HEK293 (cell line): ENCODE data around the gene OSBPL10.
"Not testable (repeated sequence)": the region's sequence is repeated elsewhere in the genome, so short reads cannot be mapped to it uniquely, and the experiment has no call there.

ENCODE experiments used
- CTCF ChIA-PET: fragments of 350-600 bp; formaldehyde crosslinking; extraction: SDS; loops from one replicate; lab custom pipeline; 2021; ENCODE audit warnings: antibody characterized with exemption; lab: Yijun Ruan, JAX
- POLR2A ChIA-PET: fragments of 300-600 bp; formaldehyde crosslinking; extraction: SDS; loops from one replicate; lab custom pipeline; 2020; ENCODE audit warnings: antibody characterized with exemption, inconsistent platforms; lab: Yijun Ruan, JAX
- H3K27ac ChIP-seq: fragments of 200-500 bp; sonication (Bioruptor generic); 2 replicates; pipeline ENCODE4 v1.5.1; 2014; ENCODE audit warnings: low read depth, low read length, control low read depth, inconsistent platforms; ENCODE audit errors: extremely low read depth
- H3K36me3 ChIP-seq, 2 experiments: fragments of 200-500 bp in 1 of 2; sonication (Bioruptor generic) in 1 of 2; 1 replicate in 1 of 2; 2 replicates in 1 of 2; pipeline ENCODE4 v1.5.1; 2014 to 2017; ENCODE audit warnings: inconsistent platforms in 2 of 2, low read length in 2 of 2; ENCODE audit not compliant: control insufficient read depth in 2 of 2, insufficient read depth in 1 of 2
- H3K4me1 ChIP-seq: fragments of 200-500 bp; sonication (Bioruptor generic); 2 replicates; pipeline ENCODE4 v1.5.1; 2014; ENCODE audit warnings: mild to moderate bottlenecking, low read length, inconsistent platforms; ENCODE audit not compliant: control insufficient read depth, insufficient read depth
- H3K4me3 ChIP-seq: 2 replicates; pipeline ENCODE4 v1.5.1; 2011; ENCODE audit warnings: low read depth, mild to moderate bottlenecking, control low read depth, low read length, moderate library complexity
- H3K9me3 ChIP-seq: fragments of 200-500 bp; sonication (Bioruptor generic); 2 replicates; pipeline ENCODE4 v1.5.1; 2014; ENCODE audit warnings: low read depth, low read length, inconsistent platforms; ENCODE audit not compliant: control insufficient read depth, insufficient read depth
- BCL6B ChIP-seq: fragments of 450-650 bp; formaldehyde crosslinking; IDR thresholded peaks from 2 replicates; pipeline ENCODE4 v1.5.1; 2017; ENCODE audit warnings: missing biosample characterization, missing genetic modification characterization
- FEZF1 ChIP-seq: fragments of 450-650 bp; formaldehyde crosslinking; IDR thresholded peaks from 2 replicates; pipeline ENCODE4 v1.5.1; 2016; ENCODE audit warnings: missing biosample characterization, missing genetic modification characterization
- GFI1B ChIP-seq: fragments of 450-650 bp; formaldehyde crosslinking; IDR thresholded peaks from 2 replicates; pipeline ENCODE4 v1.5.1; 2016; ENCODE audit warnings: missing biosample characterization, missing genetic modification characterization
- IKZF3 ChIP-seq: fragments of 450-650 bp; IDR thresholded peaks from 2 replicates; pipeline ENCODE4 v1.5.0; 2018; ENCODE audit warnings: missing biosample characterization, mild to moderate bottlenecking, missing genetic modification characterization, moderate library complexity
- INSM2 ChIP-seq: fragments of 450-650 bp; formaldehyde crosslinking; IDR thresholded peaks from 2 replicates; pipeline ENCODE4 v1.5.1; 2016; ENCODE audit warnings: missing biosample characterization, missing genetic modification characterization
- KLF1 ChIP-seq: fragments of 450-650 bp; formaldehyde crosslinking; IDR thresholded peaks from 2 replicates; pipeline ENCODE4 v1.5.1; 2016; ENCODE audit warnings: missing biosample characterization, missing genetic modification characterization
- SETDB1 ChIP-seq: IDR thresholded peaks from one replicate; pipeline ENCODE4 v1.6.1; 2017; ENCODE audit warnings: mild to moderate bottlenecking, low read length, moderate library complexity, mixed read lengths; ENCODE audit not compliant: insufficient read length
- TRIM28 ChIP-seq: IDR thresholded peaks from 2 replicates; pipeline ENCODE4 v1.6.1; 2011; ENCODE audit warnings: low read length, control low read depth, borderline replicate concordance
- YY2 ChIP-seq: fragments of 450-650 bp; formaldehyde crosslinking; IDR thresholded peaks from 2 replicates; pipeline ENCODE4 v1.5.1; 2016; ENCODE audit warnings: missing biosample characterization, missing genetic modification characterization
- ZBTB11 ChIP-seq: fragments of 450-650 bp; formaldehyde crosslinking; conservative IDR thresholded peaks from 2 replicates; pipeline ENCODE4 v1.5.1; 2016; ENCODE audit warnings: low read depth, missing biosample characterization, missing genetic modification characterization
- ZNF174 ChIP-seq: fragments of 450-650 bp; formaldehyde crosslinking; IDR thresholded peaks from 2 replicates; pipeline ENCODE4 v1.5.0; 2017; ENCODE audit warnings: missing biosample characterization, mild to moderate bottlenecking, missing genetic modification characterization
- ZNF19 ChIP-seq: fragments of 450-650 bp; formaldehyde crosslinking; IDR thresholded peaks from 2 replicates; pipeline ENCODE4; 2016; ENCODE audit warnings: missing biosample characterization, missing genetic modification characterization, low read depth
- ZNF202 ChIP-seq: fragments of 450-650 bp; formaldehyde crosslinking; IDR thresholded peaks from 2 replicates; pipeline ENCODE4 v1.5.1; 2016; ENCODE audit warnings: missing biosample characterization, missing genetic modification characterization, borderline replicate concordance
- ZNF23 ChIP-seq: fragments of 450-650 bp; formaldehyde crosslinking; IDR thresholded peaks from 2 replicates; pipeline ENCODE4 v1.5.1; 2016; ENCODE audit warnings: missing biosample characterization, missing genetic modification characterization, borderline replicate concordance
- ZNF423 ChIP-seq: fragments of 450-650 bp; formaldehyde crosslinking; IDR thresholded peaks from 2 replicates; pipeline ENCODE4 v1.5.1; 2016; ENCODE audit warnings: missing biosample characterization, missing genetic modification characterization
- ZNF48 ChIP-seq: fragments of 450-650 bp; formaldehyde crosslinking; IDR thresholded peaks from 2 replicates; pipeline ENCODE4 v1.5.1; 2016; ENCODE audit warnings: missing biosample characterization, missing genetic modification characterization
- ZNF513 ChIP-seq: fragments of 450-650 bp; IDR thresholded peaks from 2 replicates; pipeline ENCODE4 v1.5.1; 2018; ENCODE audit warnings: missing biosample characterization, missing genetic modification characterization
- ZNF549 ChIP-seq: fragments of 450-650 bp; IDR thresholded peaks from 2 replicates; pipeline ENCODE4 v1.5.1; 2018; ENCODE audit warnings: missing biosample characterization, missing genetic modification characterization, mild to moderate bottlenecking, inconsistent platforms, moderate library complexity
- ZNF555 ChIP-seq: fragments of 450-650 bp; formaldehyde crosslinking; conservative IDR thresholded peaks from 2 replicates; pipeline ENCODE4 v1.5.1; 2017; ENCODE audit warnings: missing biosample characterization, mild to moderate bottlenecking, missing genetic modification characterization, inconsistent platforms
- ZNF571 ChIP-seq: fragments of 450-650 bp; formaldehyde crosslinking; IDR thresholded peaks from 2 replicates; pipeline ENCODE4 v1.5.0; 2017; ENCODE audit warnings: missing biosample characterization, missing genetic modification characterization
- ZNF621 ChIP-seq: fragments of 450-650 bp; formaldehyde crosslinking; IDR thresholded peaks from 2 replicates; pipeline ENCODE4 v1.5.1; 2017; ENCODE audit warnings: missing biosample characterization, missing genetic modification characterization
- ZNF645 ChIP-seq: fragments of 450-650 bp; formaldehyde crosslinking; IDR thresholded peaks from 2 replicates; pipeline ENCODE4; 2016; ENCODE audit warnings: missing biosample characterization, missing genetic modification characterization
- ZNF701 ChIP-seq: fragments of 450-650 bp; formaldehyde crosslinking; IDR thresholded peaks from 2 replicates; pipeline ENCODE4 v1.5.1; 2016; ENCODE audit warnings: missing biosample characterization, missing genetic modification characterization
- ZNF792 ChIP-seq: fragments of 450-650 bp; formaldehyde crosslinking; IDR thresholded peaks from 2 replicates; pipeline ENCODE4 v1.5.1; 2016; ENCODE audit warnings: missing biosample characterization, missing genetic modification characterization
- ZSCAN23 ChIP-seq: fragments of 450-650 bp; formaldehyde crosslinking; IDR thresholded peaks from 2 replicates; pipeline ENCODE4 v1.5.1; 2016; ENCODE audit warnings: missing biosample characterization, missing genetic modification characterization

Gene OSBPL10

GRCh38 chr3:31789429-31789828 lies 191.6 kb downstream of the OSBPL10 start (continued):
- TF ChIP-seq INSM2 = no peak

GRCh38 chr3:31785734-31786133 lies 195.3 kb downstream of the OSBPL10 start:
- CTCF ChIA-PET = no interaction called here
- H3K9me3 ChIP-seq = no peaks in the 10 kb centered on the region
- TF ChIP-seq GFI1B (tag by site-specific recombination) (no peak), BCL6B (no peak), ZNF571 (no peak), ZNF174 (tag by site-specific recombination) (no peak), ZSCAN23 (tag by site-specific recombination) (no peak), ZNF423 (tag by site-specific recombination) (no peak), ZNF549 (tag by site-specific recombination) (no peak), ZBTB11 (no peak), ZNF202 (no peak), ZNF792 (tag by site-specific recombination) (no peak), ZNF48 (tag by site-specific recombination) (no peak), SETDB1 (no peak), KLF1 (tag by site-specific recombination) (no peak), ZNF23 (tag by site-specific recombination) (no peak), YY2 (tag by site-specific recombination) (no peak)
- H3K4me3 ChIP-seq = no peak overlapping the region
- H3K4me1 ChIP-seq = no peaks in the 10 kb centered on the region
- H3K27ac ChIP-seq = no peak overlapping the region
- no peaks in the 10 kb centered on the region for H3K36me3 ChIP-seq
- POLR2A ChIA-PET = no interaction called here

GRCh38 chr3:31785286-31785685 lies 195.8 kb downstream of the OSBPL10 start:
- no peak overlapping the region for H3K4me3 ChIP-seq
- H3K36me3 ChIP-seq = no peaks in the 10 kb centered on the region
- ChIA-PET CTCF (no interaction called here), POLR2A (no interaction called here)
- no peak overlapping the region for H3K27ac ChIP-seq
- TF ChIP-seq ZNF555 (tag by site-specific recombination) (no peak), ZNF645 (tag by site-specific recombination) (no peak), TRIM28 (no peak), ZNF701 (tag by site-specific recombination) (no peak), FEZF1 (tag by site-specific recombination) (no peak), ZNF19 (tag by site-specific recombination) (no peak), ZNF513 (tag by site-specific recombination) (no peak), IKZF3 (tag by site-specific recombination) (no peak), ZNF621 (tag by site-specific recombination) (no peak)
- H3K9me3 ChIP-seq = no peaks in the 10 kb centered on the region
- H3K4me1 ChIP-seq = no peaks in the 10 kb centered on the region

- POLR2A ChIA-PET = not testable (repeated sequence)
These were observed 197.2 kb downstream of the OSBPL10 start for GRCh38 chr3:31783851-31784250.

More at GRCh38 chr3:31783851-31784250, 197.2 kb downstream of the OSBPL10 start:
- H3K36me3 ChIP-seq, CTCF ChIA-PET, H3K4me3 ChIP-seq, H3K4me1 ChIP-seq, H3K9me3 ChIP-seq, H3K27ac ChIP-seq: not testable (repeated sequence)
